Neural progenitor cell (in vitro differentiated cells): ENCODE measurements around the gene SPC24. TPM values are rescaled to one million over a fixed set of nuclear protein-coding genes. Genes with fewer than 3 reads are reported as not detected.

Source experiments
- DNase-seq: peaks from one replicate; pipeline ENCODE4 v3.0.0-alpha.2; 2016; ENCODE audit warnings: low spot score
- H2AFZ ChIP-seq: fragments of 200-600 bp; sonication (generic); replicated peaks from 2 replicates; pipeline ENCODE4 v1.6.1; 2016; ENCODE audit warnings: antibody characterized with exemption
- H3F3A ChIP-seq: fragments of 200-600 bp; sonication (generic); 2 replicates; pipeline ENCODE4 v1.6.1; 2016; ENCODE audit warnings: antibody characterized with exemption, low read depth
- H3K27ac ChIP-seq: fragments of 200-600 bp; sonication (generic); 2 replicates; pipeline ENCODE4 v1.5.1; 2016; ENCODE audit warnings: mild to moderate bottlenecking
- H3K27me3 ChIP-seq: fragments of 200-600 bp; sonication (generic); 2 replicates; pipeline ENCODE4 v1.6.1; 2016; ENCODE audit warnings: mild to moderate bottlenecking, moderate library complexity
- H3K36me3 ChIP-seq: fragments of 200-600 bp; sonication (generic); 2 replicates; pipeline ENCODE4 v1.5.1; 2016
- H3K4me1 ChIP-seq: fragments of 200-600 bp; sonication (generic); 2 replicates; pipeline ENCODE4 v1.6.1; 2016; ENCODE audit warnings: mixed run types
- H3K4me2 ChIP-seq: fragments of 200-600 bp; sonication (generic); 2 replicates; pipeline ENCODE4 v1.6.1; 2016
- H3K4me3 ChIP-seq: fragments of 200-600 bp; sonication (generic); 2 replicates; pipeline ENCODE4 v1.5.1; 2016
- H3K79me2 ChIP-seq: fragments of 200-600 bp; sonication (generic); 2 replicates; pipeline ENCODE4 v1.6.1; 2016; ENCODE audit warnings: low read depth
- H3K9ac ChIP-seq: fragments of 200-600 bp; sonication (generic); 2 replicates; pipeline ENCODE4 v1.6.1; 2016
- H3K9me3 ChIP-seq: fragments of 200-600 bp; sonication (generic); 2 replicates; pipeline ENCODE4 v1.5.1; 2016; ENCODE audit warnings: low read depth
- H4K20me1 ChIP-seq: fragments of 200-600 bp; sonication (generic); 2 replicates; pipeline ENCODE4 v1.6.1; 2016; ENCODE audit warnings: low read depth
- H3K27ac Mint-ChIP-seq: 3 replicates; pipeline ENCODE4 v1.8.0; 2021; ENCODE audit warnings: mixed read lengths
- H3K27me3 Mint-ChIP-seq: 2 replicates; pipeline ENCODE4 v1.8.0; 2022; ENCODE audit warnings: low read depth, mild to moderate bottlenecking, inconsistent platforms, moderate library complexity, mixed read lengths; ENCODE audit not compliant: insufficient read depth
- H3K36me3 Mint-ChIP-seq: 3 replicates; pipeline ENCODE4 v1.8.0; 2021; ENCODE audit warnings: mixed read lengths
- H3K4me1 Mint-ChIP-seq: 3 replicates; pipeline ENCODE4 v1.8.0; 2021; ENCODE audit warnings: mixed read lengths
- H3K4me3 Mint-ChIP-seq: 3 replicates; pipeline ENCODE4 v1.8.0; 2021; ENCODE audit warnings: mild to moderate bottlenecking, moderate library complexity, mixed read lengths
- H3K9me3 Mint-ChIP-seq: 3 replicates; pipeline ENCODE4 v1.8.0; 2020; ENCODE audit warnings: mixed read lengths
- EZH2 ChIP-seq: fragments of 200-600 bp; sonication (generic); IDR thresholded peaks from 2 replicates; pipeline ENCODE4 v1.6.1; 2017; ENCODE audit warnings: antibody characterized with exemption, mild to moderate bottlenecking, moderate library complexity
- EZH2phosphoT487 ChIP-seq: fragments of 200-600 bp; sonication (generic); IDR thresholded peaks from 2 replicates; pipeline ENCODE4 v1.6.1; 2017; ENCODE audit warnings: antibody characterized with exemption
- total RNA-seq: library from RNA; depleted of rRNA; stranded (reverse); fragments of >200 nt; gene quantifications from 2 replicates; pipeline ENCODE4 v1.2.3, GENCODE V29; 2015; ENCODE audit warnings: low replicate concordance
- TF ChIP-seq, protein P1 (sequence below): fragments of 200-600 bp; sonication (generic); IDR thresholded peaks from 2 replicates; pipeline ENCODE4 v1.5.1; 2017; ENCODE audit warnings: antibody characterized with exemption, mild to moderate bottlenecking

Gene SPC24
- total RNA-seq, 1 donor from 2014 or later = 57.1 TPM

DNA sequence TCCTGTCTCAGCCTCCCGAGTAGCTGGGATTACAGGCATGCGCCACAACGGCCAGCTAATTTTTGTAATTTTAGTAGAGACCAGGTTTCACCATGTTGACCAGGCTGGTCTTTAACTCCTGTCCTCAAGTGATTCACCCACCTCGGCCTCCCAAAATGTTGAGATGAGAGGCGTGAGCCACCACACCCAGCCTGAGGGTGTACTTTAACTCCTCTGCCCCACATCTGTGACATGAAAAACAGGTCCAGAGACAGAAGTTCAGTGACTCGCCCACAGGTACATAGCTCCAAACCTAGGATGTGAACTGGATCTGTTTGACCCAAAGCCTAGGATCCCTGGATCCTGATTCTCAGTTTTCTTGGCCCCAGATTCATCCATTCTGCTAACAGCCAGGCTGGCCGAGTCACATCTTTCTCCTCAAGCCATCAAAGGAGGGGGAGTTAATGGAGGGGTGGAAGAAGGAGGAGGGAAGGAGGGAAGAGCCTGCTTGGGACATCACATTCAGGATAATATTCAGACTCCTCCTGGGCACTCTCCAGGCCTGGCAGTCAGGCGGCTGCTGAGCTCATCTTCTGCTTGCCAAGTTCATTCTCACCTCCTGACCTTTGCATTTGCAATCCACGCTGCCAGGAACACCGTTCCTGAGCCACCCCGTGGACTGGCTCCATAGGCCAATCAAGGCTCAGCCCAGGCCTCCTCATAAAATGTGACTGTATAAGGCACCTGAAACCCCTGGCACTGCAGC lies 3.1 kb downstream of the SPC24 start:
- no peak overlapping the region for H2AFZ ChIP-seq
- H3K4me2 ChIP-seq = no peak overlapping the region
- H3K9ac ChIP-seq = no peak overlapping the region

DNA sequence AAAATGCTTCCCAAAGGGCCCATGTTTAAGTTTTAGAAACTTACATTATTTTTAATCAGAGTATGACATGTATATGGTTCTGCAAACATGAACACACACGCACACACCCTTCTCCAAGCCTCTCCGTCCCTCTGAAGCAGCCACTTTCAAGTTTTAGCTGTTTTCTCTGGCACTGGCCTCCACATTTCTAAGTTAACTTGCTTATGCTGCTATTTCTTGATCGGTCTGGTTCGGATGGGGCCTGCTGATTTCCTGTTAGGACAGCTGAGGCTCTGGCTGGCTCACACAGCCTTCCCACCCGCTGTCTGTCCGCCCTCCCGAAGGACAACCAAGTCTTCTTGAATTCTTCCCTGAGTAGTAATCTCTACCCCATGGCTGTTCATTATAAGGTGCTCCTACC lies 4.4 kb downstream of the SPC24 start:
- H3K4me3 ChIP-seq = no peak overlapping the region
- TF ChIP-seq EZH2phosphoT487 = no peak
- TF ChIP-seq, protein P1, sequence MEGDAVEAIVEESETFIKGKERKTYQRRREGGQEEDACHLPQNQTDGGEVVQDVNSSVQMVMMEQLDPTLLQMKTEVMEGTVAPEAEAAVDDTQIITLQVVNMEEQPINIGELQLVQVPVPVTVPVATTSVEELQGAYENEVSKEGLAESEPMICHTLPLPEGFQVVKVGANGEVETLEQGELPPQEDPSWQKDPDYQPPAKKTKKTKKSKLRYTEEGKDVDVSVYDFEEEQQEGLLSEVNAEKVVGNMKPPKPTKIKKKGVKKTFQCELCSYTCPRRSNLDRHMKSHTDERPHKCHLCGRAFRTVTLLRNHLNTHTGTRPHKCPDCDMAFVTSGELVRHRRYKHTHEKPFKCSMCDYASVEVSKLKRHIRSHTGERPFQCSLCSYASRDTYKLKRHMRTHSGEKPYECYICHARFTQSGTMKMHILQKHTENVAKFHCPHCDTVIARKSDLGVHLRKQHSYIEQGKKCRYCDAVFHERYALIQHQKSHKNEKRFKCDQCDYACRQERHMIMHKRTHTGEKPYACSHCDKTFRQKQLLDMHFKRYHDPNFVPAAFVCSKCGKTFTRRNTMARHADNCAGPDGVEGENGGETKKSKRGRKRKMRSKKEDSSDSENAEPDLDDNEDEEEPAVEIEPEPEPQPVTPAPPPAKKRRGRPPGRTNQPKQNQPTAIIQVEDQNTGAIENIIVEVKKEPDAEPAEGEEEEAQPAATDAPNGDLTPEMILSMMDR = no peak
- no peaks in the 10 kb centered on the region for H3K9me3 ChIP-seq
- H3K27ac ChIP-seq = no peak overlapping the region
- Mint-ChIP-seq H3K9me3 (no peaks in the 10 kb centered on the region), H3K27me3 (peaks cover 4% of the 10 kb centered on the region), H3K4me3 (no peak overlapping the region), H3K27ac (no peak overlapping the region), H3K36me3 (peaks cover 19% of the 10 kb centered on the region), H3K4me1 (peaks cover 14% of the 10 kb centered on the region)
- no peak overlapping the region for H2AFZ ChIP-seq
- no peaks in the 10 kb centered on the region for H3K36me3 ChIP-seq
- H3K27me3 ChIP-seq = no peaks in the 10 kb centered on the region
- no peak overlapping the region for H3K9ac ChIP-seq
- H3K4me2 ChIP-seq = no peak overlapping the region
- H3F3A ChIP-seq = peaks cover under 1% of the 10 kb centered on the region
- peaks cover 55% of the 10 kb centered on the region for H3K79me2 ChIP-seq
- no peak for DNase-seq
- H3K4me1 ChIP-seq = peaks cover 8% of the 10 kb centered on the region
- H4K20me1 ChIP-seq = no peaks in the 10 kb centered on the region

More for the DNA sequence above, 3.1 kb downstream of the SPC24 start:
- H3K4me1 ChIP-seq = peaks cover 8% of the 10 kb centered on the region
- no peak overlapping the region for H3K27ac Mint-ChIP-seq
- peaks cover 4% of the 10 kb centered on the region for H3K27me3 Mint-ChIP-seq
- H3K9me3 ChIP-seq = no peaks in the 10 kb centered on the region
- H4K20me1 ChIP-seq = no peaks in the 10 kb centered on the region
- no peak overlapping the region for H3K27ac ChIP-seq
- TF ChIP-seq EZH2phosphoT487 (no peak), EZH2 (no peak)
- TF ChIP-seq, protein P1 = no peak
- DNase-seq = no peak
- H3K36me3 Mint-ChIP-seq = peaks cover 15% of the 10 kb centered on the region
- no peaks in the 10 kb centered on the region for H3K9me3 Mint-ChIP-seq
- no peak overlapping the region for H3K4me3 ChIP-seq
- no peaks in the 10 kb centered on the region for H3K27me3 ChIP-seq
- H3K4me3 Mint-ChIP-seq = peak overlapping the region; percentile 57
- H3K4me1 Mint-ChIP-seq = peaks cover 14% of the 10 kb centered on the region
- H3K79me2 ChIP-seq = peaks cover 55% of the 10 kb centered on the region
- H3K36me3 ChIP-seq = no peaks in the 10 kb centered on the region
- no peaks in the 10 kb centered on the region for H3F3A ChIP-seq

DNA sequence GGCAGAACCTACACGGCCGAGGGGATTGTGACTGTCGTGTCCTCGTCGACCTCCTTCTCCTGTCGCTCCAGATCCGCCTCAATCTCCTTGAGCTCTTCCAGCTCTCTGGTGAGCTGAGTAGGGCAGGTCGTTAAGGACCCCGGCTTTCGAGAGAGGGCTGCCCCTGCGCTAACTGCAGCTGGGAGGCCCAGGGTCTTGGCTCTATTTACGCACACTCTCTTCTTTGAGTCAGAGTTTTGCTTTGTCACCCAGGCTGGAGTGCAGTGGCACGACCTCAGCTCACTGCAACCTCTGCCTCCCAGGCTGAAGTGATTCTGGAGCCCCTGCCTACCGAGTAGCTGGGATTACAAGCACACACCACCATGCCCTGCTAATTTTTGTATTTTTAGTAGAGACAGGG lies 7.6 kb downstream of the SPC24 start:
- Histone ChIP-seq H3K36me3 (no peaks in the 10 kb centered on the region), H3K27ac (no peak overlapping the region), H3K79me2 (peaks cover 30% of the 10 kb centered on the region), H3K9me3 (no peaks in the 10 kb centered on the region), H4K20me1 (peaks cover 4% of the 10 kb centered on the region), H3K4me1 (peaks cover 2% of the 10 kb centered on the region), H3K4me3 (no peak overlapping the region), H3K9ac (no peak overlapping the region), H3K4me2 (no peak overlapping the region), H3F3A (peaks cover 15% of the 10 kb centered on the region), H2AFZ (no peak overlapping the region), H3K27me3 (no peaks in the 10 kb centered on the region)
- H3K4me1 Mint-ChIP-seq = peaks cover 13% of the 10 kb centered on the region
- peaks cover 2% of the 10 kb centered on the region for H3K27me3 Mint-ChIP-seq
- DNase-seq = no peak
- H3K4me3 Mint-ChIP-seq = no peak overlapping the region
- no peak for TF ChIP-seq EZH2phosphoT487
- TF ChIP-seq EZH2 = no peak
- TF ChIP-seq, protein P1 = no peak
- H3K27ac Mint-ChIP-seq = no peak overlapping the region
- H3K9me3 Mint-ChIP-seq = no peaks in the 10 kb centered on the region
- H3K36me3 Mint-ChIP-seq = peaks cover 27% of the 10 kb centered on the region
